ENCODE measurements around the gene SLC9A8.

The SLC9A8 gene

GRCh38 chr20:49814057-49814694, 1.5 kb downstream of the SLC9A8 start:
- no peak for DNase-seq (ENCODE audit: low read depth)

GRCh38 chr20:49818816-49819215, 6.2 kb downstream of the SLC9A8 start:
- no peak for DNase-seq (ENCODE audit: low read depth)

- DNase-seq (ENCODE audit: low read depth), result no peak
Observed at GRCh38 chr20:49819702-49820101, 7.1 kb downstream of the SLC9A8 start.

GRCh38 chr20:49821381-49821780, 8.8 kb downstream of the SLC9A8 start:
- no peak for DNase-seq (ENCODE audit: low read depth)

- DNase-seq (ENCODE audit: low read depth), result no peak
Observed at GRCh38 chr20:49821870-49822331, 9.3 kb downstream of the SLC9A8 start.

- DNase-seq (ENCODE audit: low read depth), result no peak
Observed at GRCh38 chr20:49823152-49823847, 10.7 kb downstream of the SLC9A8 start.

GRCh38 chr20:49824206-49824605, 11.6 kb downstream of the SLC9A8 start:
- no peak for DNase-seq (ENCODE audit: low read depth)

- no peak for DNase-seq (ENCODE audit: low read depth)
Observed at GRCh38 chr20:49825521-49826033, 12.9 kb downstream of the SLC9A8 start.

GRCh38 chr20:49831022-49831769, 18.6 kb downstream of the SLC9A8 start:
- no peak for DNase-seq (ENCODE audit: low read depth)

GRCh38 chr20:49831770-49832631, 19.4 kb downstream of the SLC9A8 start:
- no peak for DNase-seq (ENCODE audit: low read depth)

- no peak for DNase-seq (ENCODE audit: low read depth)
Observed at GRCh38 chr20:49832632-49833327, 20.2 kb downstream of the SLC9A8 start.

GRCh38 chr20:49833483-49833882, 20.9 kb downstream of the SLC9A8 start:
- no peak for DNase-seq (ENCODE audit: low read depth)

GRCh38 chr20:49835031-49835430, 22.4 kb downstream of the SLC9A8 start:
- DNase-seq (ENCODE audit: low read depth), result no peak

GRCh38 chr20:49838546-49838945, 25.9 kb downstream of the SLC9A8 start:
- DNase-seq (ENCODE audit: low read depth), result no peak

- no peak for DNase-seq (ENCODE audit: low read depth)
Observed at GRCh38 chr20:49843139-49843538, 30.5 kb downstream of the SLC9A8 start.

- no peak for DNase-seq (ENCODE audit: low read depth)
Observed at GRCh38 chr20:49843770-49844380, 31.2 kb downstream of the SLC9A8 start.

GRCh38 chr20:49845060-49845459, 32.4 kb downstream of the SLC9A8 start:
- DNase-seq (ENCODE audit: low read depth), result no peak

GRCh38 chr20:49846206-49846807, 33.7 kb downstream of the SLC9A8 start:
- DNase-seq (ENCODE audit: low read depth), result no peak

- no peak for DNase-seq (ENCODE audit: low read depth)
Observed at GRCh38 chr20:49850463-49851230, 38.0 kb downstream of the SLC9A8 start.

Data from stimulated activated CD8-positive, alpha-beta memory T cell treated with anti-CD3 and anti-CD28 coated beads, Interleukin-12 subunit alpha, Interleukin-12 subunit beta, amount 100 ng/mL, for 4 hours (primary cell).